DND-41 (cell line): ENCODE results near the gene RGS14.

Experiments
- ATAC-seq: fragments of 200-7000 bp; cut with Tn5 transposase; 3 replicates; pipeline ENCODE4 v1.9.1; 2021; ENCODE audit warnings: low read depth; ENCODE audit not compliant: insufficient read depth
- DNase-seq: peaks from one replicate; pipeline ENCODE4 v3.0.0-alpha.2; 2020
- H2AFZ ChIP-seq: 2 replicates; pipeline ENCODE4 v1.6.0; 2012; ENCODE audit warnings: low read depth, low read length
- H3K27ac ChIP-seq: 2 replicates; pipeline ENCODE4 v1.5.1; 2012; ENCODE audit warnings: low read length, inconsistent platforms
- H3K27me3 ChIP-seq: fragments of 200-600 bp; sonication (generic); 2 replicates; pipeline ENCODE4 v1.6.0; 2012; ENCODE audit warnings: low read length, mild to moderate bottlenecking, inconsistent platforms; ENCODE audit not compliant: insufficient read depth, poor library complexity
- H3K36me3 ChIP-seq: 2 replicates; pipeline ENCODE4 v1.5.1; 2012; ENCODE audit warnings: low read length, inconsistent platforms; ENCODE audit not compliant: insufficient read depth
- H3K4me1 ChIP-seq: 2 replicates; pipeline ENCODE4 v1.5.1; 2012; ENCODE audit warnings: mild to moderate bottlenecking, low read length; ENCODE audit not compliant: insufficient read depth
- H3K4me2 ChIP-seq: 2 replicates; pipeline ENCODE4 v1.6.0; 2012; ENCODE audit warnings: mild to moderate bottlenecking, moderate library complexity, low read length, inconsistent platforms; ENCODE audit not compliant: insufficient read depth
- H3K4me3 ChIP-seq, 2 experiments: fragments of 200-600 bp in 1 of 2; shearing (Covaris generic) in 1 of 2; 2 replicates each; pipeline ENCODE4 v1.5.1; 2012 to 2016; ENCODE audit warnings: inconsistent platforms in 2 of 2, low read length in 2 of 2, mild to moderate bottlenecking in 2 of 2, low read depth in 1 of 2, moderate library complexity in 1 of 2
- H3K79me2 ChIP-seq: 2 replicates; pipeline ENCODE4 v1.6.0; 2012; ENCODE audit warnings: low read length, inconsistent platforms; ENCODE audit not compliant: insufficient read depth
- H3K9ac ChIP-seq: 2 replicates; pipeline ENCODE4 v1.6.0; 2012; ENCODE audit warnings: low read depth, mild to moderate bottlenecking, inconsistent platforms, low read length, moderate library complexity
- H3K9me3 ChIP-seq: 2 replicates; pipeline ENCODE4 v1.5.1; 2012; ENCODE audit warnings: low read length, moderate library complexity, mild to moderate bottlenecking, inconsistent platforms; ENCODE audit not compliant: insufficient read depth, severe bottlenecking
- H4K20me1 ChIP-seq: 2 replicates; pipeline ENCODE4 v1.6.0; 2012; ENCODE audit warnings: low read length; ENCODE audit not compliant: insufficient read depth
- EZH2 ChIP-seq: IDR thresholded peaks from 3 replicates; pipeline ENCODE4 v1.6.1; 2012; ENCODE audit warnings: borderline replicate concordance, low read depth, mild to moderate bottlenecking, moderate library complexity, low read length, inconsistent platforms; ENCODE audit not compliant: severe bottlenecking
- TF ChIP-seq, protein P1 (sequence below): IDR thresholded peaks from 2 replicates; pipeline ENCODE4 v1.5.1; 2012; ENCODE audit warnings: borderline replicate concordance, low read length, moderate library complexity, mild to moderate bottlenecking; ENCODE audit not compliant: poor library complexity, severe bottlenecking; ENCODE audit errors: extremely low read depth

The RGS14 gene

DNA sequence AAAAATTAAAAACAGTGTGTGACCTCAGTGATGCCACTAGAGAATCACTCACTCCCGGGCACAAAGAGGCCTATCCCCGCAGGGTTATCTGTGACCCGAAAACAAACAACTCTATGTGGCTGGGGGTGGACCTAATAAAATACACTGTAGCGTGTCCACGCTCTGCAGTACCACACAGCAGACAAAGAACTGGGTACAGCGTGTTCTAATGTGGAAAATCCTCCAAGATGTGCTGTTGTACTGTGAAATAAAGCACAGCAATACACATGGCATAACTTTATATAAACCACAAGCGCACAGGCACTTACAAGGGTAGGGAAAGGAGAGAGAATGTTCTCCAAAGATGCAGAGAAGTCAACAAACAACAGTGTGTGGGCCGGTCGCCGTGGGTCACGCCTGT lies 18.4 kb downstream of the RGS14 start:
- TF ChIP-seq, protein P1, sequence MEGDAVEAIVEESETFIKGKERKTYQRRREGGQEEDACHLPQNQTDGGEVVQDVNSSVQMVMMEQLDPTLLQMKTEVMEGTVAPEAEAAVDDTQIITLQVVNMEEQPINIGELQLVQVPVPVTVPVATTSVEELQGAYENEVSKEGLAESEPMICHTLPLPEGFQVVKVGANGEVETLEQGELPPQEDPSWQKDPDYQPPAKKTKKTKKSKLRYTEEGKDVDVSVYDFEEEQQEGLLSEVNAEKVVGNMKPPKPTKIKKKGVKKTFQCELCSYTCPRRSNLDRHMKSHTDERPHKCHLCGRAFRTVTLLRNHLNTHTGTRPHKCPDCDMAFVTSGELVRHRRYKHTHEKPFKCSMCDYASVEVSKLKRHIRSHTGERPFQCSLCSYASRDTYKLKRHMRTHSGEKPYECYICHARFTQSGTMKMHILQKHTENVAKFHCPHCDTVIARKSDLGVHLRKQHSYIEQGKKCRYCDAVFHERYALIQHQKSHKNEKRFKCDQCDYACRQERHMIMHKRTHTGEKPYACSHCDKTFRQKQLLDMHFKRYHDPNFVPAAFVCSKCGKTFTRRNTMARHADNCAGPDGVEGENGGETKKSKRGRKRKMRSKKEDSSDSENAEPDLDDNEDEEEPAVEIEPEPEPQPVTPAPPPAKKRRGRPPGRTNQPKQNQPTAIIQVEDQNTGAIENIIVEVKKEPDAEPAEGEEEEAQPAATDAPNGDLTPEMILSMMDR, result no peak
- no peak for TF ChIP-seq EZH2
- DNase-seq, result no peak

DNA sequence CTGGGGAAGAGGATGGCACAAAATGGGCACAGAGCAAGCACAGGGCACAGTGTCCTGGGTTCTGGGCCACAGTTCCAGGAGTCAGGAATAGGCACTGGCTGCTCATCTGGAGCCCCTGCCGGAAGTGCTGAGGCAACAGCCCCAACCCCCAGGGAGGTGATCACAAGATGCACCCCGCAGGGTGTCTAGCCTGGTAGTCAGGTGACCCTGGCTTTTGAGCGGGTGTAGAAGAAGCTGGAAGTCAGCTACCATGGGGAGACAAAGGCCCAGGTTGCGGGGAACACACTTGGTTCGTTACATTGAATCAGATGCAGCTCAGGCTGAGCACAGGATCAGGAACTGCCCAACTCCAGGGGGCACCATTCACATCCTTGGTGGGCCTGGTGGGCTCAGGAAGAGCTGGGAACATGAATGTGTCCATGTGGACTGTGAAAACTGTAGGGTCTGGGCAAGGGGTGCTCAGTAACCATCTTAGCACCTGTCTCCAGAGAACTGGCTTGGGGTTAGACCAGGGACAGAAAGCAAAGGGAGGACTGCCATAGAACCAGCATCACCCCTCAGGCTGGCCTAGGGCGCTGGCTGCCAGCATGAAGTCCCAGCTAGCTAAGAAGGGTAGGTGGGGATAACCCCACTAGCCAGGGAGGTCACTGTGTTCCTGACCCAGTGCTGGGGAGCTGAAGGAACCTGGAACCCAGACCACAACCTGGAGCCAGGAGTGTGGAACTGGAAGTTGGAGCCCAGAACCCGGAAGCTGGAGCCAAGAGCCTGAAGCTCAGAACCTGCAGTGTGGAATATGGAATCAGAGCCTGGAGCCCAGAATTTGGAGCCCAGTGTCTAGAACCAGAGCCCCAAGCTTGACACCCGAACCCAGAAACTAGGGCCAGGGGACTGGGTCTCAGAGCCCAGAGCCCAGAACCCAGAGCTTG lies 20.4 kb downstream of the RGS14 start:
- no peak overlapping the region for H3K9ac ChIP-seq
- no peaks in the 10 kb centered on the region for H3K79me2 ChIP-seq
- no peak for DNase-seq
- no peak overlapping the region for H3K4me2 ChIP-seq
- H3K36me3 ChIP-seq, result no peaks in the 10 kb centered on the region
- no peaks in the 10 kb centered on the region for H3K9me3 ChIP-seq
- no peak overlapping the region for H3K4me3 ChIP-seq
- H3K27me3 ChIP-seq, result no peaks in the 10 kb centered on the region
- H3K27ac ChIP-seq, result no peak overlapping the region
- no peak for ATAC-seq
- H3K4me1 ChIP-seq, result no peaks in the 10 kb centered on the region
- no peaks in the 10 kb centered on the region for H4K20me1 ChIP-seq
- TF ChIP-seq EZH2, result no peak
- TF ChIP-seq, protein P1, result peak; percentile 22
- no peak overlapping the region for H2AFZ ChIP-seq

More for the DNA sequence above, 18.4 kb downstream of the RGS14 start:
- no peaks in the 10 kb centered on the region for H3K79me2 ChIP-seq
- no peak overlapping the region for H3K4me3 ChIP-seq
- H2AFZ ChIP-seq, result no peak overlapping the region
- no peaks in the 10 kb centered on the region for H4K20me1 ChIP-seq
- no peaks in the 10 kb centered on the region for H3K36me3 ChIP-seq
- H3K9ac ChIP-seq, result no peak overlapping the region
- ATAC-seq, result no peak
- H3K4me2 ChIP-seq, result no peak overlapping the region
- no peaks in the 10 kb centered on the region for H3K27me3 ChIP-seq
- H3K4me1 ChIP-seq, result peaks cover 12% of the 10 kb centered on the region
- H3K27ac ChIP-seq, result no peak overlapping the region
- no peaks in the 10 kb centered on the region for H3K9me3 ChIP-seq

DNA sequence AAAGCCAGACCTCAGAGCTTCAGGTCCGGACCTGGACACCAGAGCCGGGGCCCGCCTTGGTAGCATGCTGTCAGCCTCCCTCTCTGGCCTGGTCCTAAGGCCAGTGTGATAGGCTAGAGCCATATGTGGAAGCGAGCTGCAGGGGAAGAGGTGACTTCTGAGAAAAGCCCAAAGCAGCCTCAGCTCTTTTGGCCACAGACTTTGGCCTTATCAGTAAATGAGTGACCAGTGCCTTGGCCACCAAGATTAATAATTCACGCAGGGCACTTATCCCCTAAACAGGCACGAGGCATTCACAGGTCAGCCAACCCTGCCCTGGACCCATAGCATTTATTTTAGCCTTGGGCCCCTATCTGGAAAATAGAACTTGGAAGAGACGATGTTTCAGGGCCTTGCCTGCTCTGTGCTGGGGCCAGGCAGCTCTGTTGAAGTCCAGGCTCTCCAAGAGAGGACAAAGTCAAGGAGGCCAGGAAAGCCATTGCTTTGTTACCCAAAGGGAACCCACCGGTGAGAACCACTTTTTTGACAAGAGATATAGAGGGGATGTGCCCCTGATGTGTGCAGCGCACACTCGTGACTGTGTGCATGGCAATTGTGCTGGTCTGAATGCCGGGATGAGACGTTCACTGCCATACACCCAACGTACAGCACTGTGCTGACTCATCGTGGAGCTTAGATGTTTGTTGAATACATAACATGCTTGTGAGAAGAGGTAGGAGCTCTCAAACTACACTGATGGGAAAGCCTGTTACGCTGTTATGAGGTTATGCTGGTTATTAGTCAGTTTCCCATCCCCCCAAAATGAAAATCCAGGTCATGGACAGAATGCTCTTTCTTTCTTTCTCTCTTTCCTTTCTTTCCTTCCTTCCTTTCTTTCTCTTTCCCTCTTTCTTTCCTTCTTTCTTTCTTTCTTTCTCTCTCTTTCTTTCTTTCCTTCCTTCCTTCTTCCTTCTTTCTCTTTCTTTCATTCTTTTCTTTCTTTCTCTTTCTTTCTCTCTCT lies 21.5 kb downstream of the RGS14 start:
- Histone ChIP-seq H3K9ac (no peak overlapping the region), H3K9me3 (no peaks in the 10 kb centered on the region), H2AFZ (no peak overlapping the region), H3K4me3 (no peak overlapping the region), H3K36me3 (no peaks in the 10 kb centered on the region), H3K27me3 (no peaks in the 10 kb centered on the region), H3K4me2 (no peak overlapping the region), H3K79me2 (no peaks in the 10 kb centered on the region), H3K27ac (no peak overlapping the region), H4K20me1 (no peaks in the 10 kb centered on the region), H3K4me1 (no peaks in the 10 kb centered on the region)
- DNase-seq (no peak), ATAC-seq (0 out of 3 replicates have a peak, but pooled peaks have one; percentile 41)
- TF ChIP-seq, protein P1, result no peak
- TF ChIP-seq EZH2, result no peak
